HepG2 (cell line): Measurements from ENCODE around the gene SMG7. TPM values are rescaled to one million over a fixed set of nuclear protein-coding genes. Genes with fewer than 3 reads are reported as not detected.

Source experiments
- BATF2 ChIP-seq: sonication (generic); formaldehyde crosslinking; IDR thresholded peaks from 2 replicates; pipeline ENCODE4 v1.8.0; 2022; ENCODE audit warnings: mild to moderate bottlenecking, missing genetic modification reagents, moderate library complexity
- ELK4 ChIP-seq: sonication (generic); formaldehyde crosslinking; IDR thresholded peaks from 2 replicates; pipeline ENCODE4 v1.9.0; 2021; ENCODE audit warnings: missing genetic modification reagents, borderline replicate concordance
- GMEB1 ChIP-seq: sonication (generic); formaldehyde crosslinking; IDR thresholded peaks from 2 replicates; pipeline ENCODE4 v1.5.1; 2020; ENCODE audit warnings: missing genetic modification reagents, mild to moderate bottlenecking, borderline replicate concordance
- MXD4 ChIP-seq: IDR thresholded peaks from 2 replicates; pipeline ENCODE4 v1.6.1; 2016; ENCODE audit warnings: mild to moderate bottlenecking, missing biosample characterization, missing genetic modification reagents
- RBM39 ChIP-seq: fragments of 200-400 bp; formaldehyde crosslinking; IDR thresholded peaks from one replicate; pipeline ENCODE4 v1.6.1; 2018; ENCODE audit warnings: antibody characterized with exemption, mild to moderate bottlenecking, low read depth, low read length; ENCODE audit not compliant: poor library complexity, severe bottlenecking
- SOX13 ChIP-seq, 3 experiments: fragments of 450-650 bp in 1 of 3; sonication (generic) in 1 of 3; formaldehyde crosslinking in 1 of 3; IDR thresholded peaks in 2 of 3; conservative IDR thresholded peaks in 1 of 3; 2 replicates each; pipeline versions ENCODE4 v1.5.0 to v1.6.1; 2016 to 2020; ENCODE audit warnings: antibody characterized with exemption in 1 of 3, mild to moderate bottlenecking in 1 of 3, missing compliant biosample characterization in 1 of 3, missing genetic modification reagents in 1 of 3, moderate library complexity in 1 of 3
- ZNF407 ChIP-seq: sonication (generic); formaldehyde crosslinking; IDR thresholded peaks from one replicate; pipeline ENCODE4 v1.5.1; 2020; ENCODE audit warnings: mild to moderate bottlenecking, missing genetic modification reagents; ENCODE audit errors: not compliant biosample characterization
- ZNF629 ChIP-seq: sonication (generic); formaldehyde crosslinking; conservative IDR thresholded peaks from 2 replicates; pipeline ENCODE4 v1.5.0; 2020; ENCODE audit warnings: missing genetic modification reagents
- ZNF644 ChIP-seq: IDR thresholded peaks from 2 replicates; pipeline ENCODE4 v1.6.1; 2016; ENCODE audit warnings: low read depth
- ZNF691 ChIP-seq: sonication (generic); formaldehyde crosslinking; IDR thresholded peaks from 2 replicates; pipeline ENCODE4 v1.4.0; 2020; ENCODE audit warnings: missing genetic modification reagents, low read depth, mild to moderate bottlenecking, borderline replicate concordance
- ZNF770 ChIP-seq: sonication (generic); formaldehyde crosslinking; IDR thresholded peaks from 2 replicates; pipeline ENCODE4 v1.5.0; 2020; ENCODE audit warnings: mild to moderate bottlenecking, missing genetic modification reagents
- polyA plus RNA-seq, 8 experiments: library from polyadenylated mRNA; depleted of rRNA in 3 of 8; stranded (reverse) in 7 of 8; unstranded in 1 of 8; fragments of >200 nt; fragmentation: Illumina TruSeq in 4 of 8; extraction: Trizol in 4 of 8; gene quantifications; 2 replicates each; pipeline versions ENCODE4 v1.2.1 to v1.2.3, GENCODE V29; 2011 to 2016; ENCODE audit warnings: low read depth in 4 of 8, missing spikeins in 1 of 8, mixed read lengths in 1 of 8; ENCODE audit not compliant: insufficient read depth in 1 of 8
- total RNA-seq, 5 experiments: library from RNA; depleted of rRNA; stranded (reverse); fragments of >200 nt; fragmentation: Illumina TruSeq; extraction: Trizol; gene quantifications; 2 replicates each; pipeline ENCODE4 v1.2.3, GENCODE V29; 2016; ENCODE audit warnings: low read depth in 1 of 5

Gene SMG7
- total and polyA plus RNA-seq, 2 of the 13 experiments (the other 11 are each of a cell fraction or from before 2014, with no cell fraction given): 14.9 to 27.9 TPM

GRCh38 chr1:183471743-183472487 lies 384 bp upstream of the SMG7 start (continued):
- TF ChIP-seq ZNF407 (CRISPR knock-in tag): no peak
- no peak for TF ChIP-seq ZNF770 (CRISPR knock-in tag)
- TF ChIP-seq RBM39: peak; percentile 34
- peak; percentile 40; the same call in 1 of the 2 replicates for TF ChIP-seq GMEB1 (CRISPR knock-in tag)
- no peak for TF ChIP-seq BATF2
- no peak for TF ChIP-seq ELK4
- TF ChIP-seq ZNF691: 0 out of 2 replicates have a peak, but pooled peaks have one; percentile 22
- no peak for TF ChIP-seq ZNF644 (CRISPR knock-in tag)
- no peak; the same call in 1 of the 2 replicates for TF ChIP-seq ZNF629
- TF ChIP-seq SOX13 (IDR thresholded peaks at IDR 0.05): no peak; the same call in 1 of the 2 replicates
- TF ChIP-seq SOX13 (CRISPR knock-in tag; conservative IDR thresholded peaks at IDR 0.05 in 1 of 2, IDR thresholded peaks at IDR 0.05 in 1 of 2): peak in 1 of 2 experiments; percentile 53; a peak in 1 of 4 replicates
- 0 out of 2 replicates have a peak, but pooled peaks have one; percentile 21 for TF ChIP-seq MXD4 (CRISPR knock-in tag)
